Measurements from ENCODE around the gene TSPAN32. TPM values are rescaled to one million over a fixed set of nuclear protein-coding genes. Genes with fewer than 3 reads are reported as not detected.

TSPAN32 gene
- polyA plus RNA-seq, 4 donors, result 0.36 to 47.7 TPM; not detected in 2

GRCh38 chr11:2270322-2271076 lies 31.3 kb upstream of the TSPAN32 start, which contains the start of gene ASCL2:
TSS of gene ASCL2 (minus strand) at chr11:2270588. CDS start at chr11:2270332, 256 bp downstream.
- Histone ChIP-seq H3K4me3 (ENCODE audit: low read depth in 1 of 3, low read length in 3 of 3) (peak within 1 kb of the TSS in 2 of 3 donors; percentile 50 to 55), H3K27ac (ENCODE audit: low read depth in 1 of 3, low read length in 2 of 3) (peak within 1 kb of the TSS; percentile 6 to 75 (median 66)), H3K27me3 (ENCODE audit: control insufficient read depth in 3 of 3, insufficient read depth in 3 of 3, low read length in 3 of 3) (peaks cover 0 to 29% (median 5%) of the 10 kb centered on the region in 3 donors), H3K36me3 (ENCODE audit: control insufficient read depth in 3 of 3, insufficient read depth in 2 of 3, low read depth in 1 of 3, low read length in 3 of 3) (peaks cover 0 to 28% (median 0%) of the 10 kb centered on the region in 3 donors), H3K4me1 (ENCODE audit: control insufficient read depth in 3 of 3, insufficient read depth in 2 of 3, low read depth in 1 of 3, low read length in 2 of 3) (peaks cover 0 to 10% (median 3%) of the 10 kb centered on the region in 3 donors), H3K9me3 (ENCODE audit: control insufficient read depth in 2 of 2, insufficient read depth in 1 of 2, low read depth in 1 of 2, low read length in 1 of 2) (peaks cover 0 to 5% of the 10 kb centered on the region in 2 donors)
- DNase-seq (peak; percentile 20 to 71), FAIRE-seq (no peak)
- 2 to 4% (median 2%) methylated on average over 42 to 89 of the region's 89 CpGs for WGBS, 3 donors

GRCh38 chr11:2271077-2271326 lies 30.8 kb upstream of the TSPAN32 start:
- Histone ChIP-seq H3K4me1 (ENCODE audit: control insufficient read depth in 3 of 3, insufficient read depth in 2 of 3, low read depth in 1 of 3, low read length in 2 of 3) (peaks cover 0 to 10% (median 3%) of the 10 kb centered on the region in 3 donors), H3K27me3 (ENCODE audit: control insufficient read depth in 3 of 3, insufficient read depth in 3 of 3, low read length in 3 of 3) (peaks cover 0 to 29% (median 5%) of the 10 kb centered on the region in 3 donors), H3K36me3 (ENCODE audit: control insufficient read depth in 3 of 3, insufficient read depth in 2 of 3, low read depth in 1 of 3, low read length in 3 of 3) (peaks cover 0 to 25% (median 0%) of the 10 kb centered on the region in 3 donors), H3K4me3 (ENCODE audit: low read depth in 1 of 3, low read length in 3 of 3) (no peak overlapping the region), H3K27ac (ENCODE audit: low read depth in 1 of 3, low read length in 2 of 3) (no peak overlapping the region), H3K9me3 (ENCODE audit: control insufficient read depth in 2 of 2, insufficient read depth in 1 of 2, low read depth in 1 of 2, low read length in 1 of 2) (peaks cover 0 to 5% of the 10 kb centered on the region in 2 donors)
- DNase-seq, result peak; percentile 27 to 75
- 0 to 2% (median 1%) methylated on average over 28 of the region's 28 CpGs for WGBS, 3 donors
- no peak for FAIRE-seq

GRCh38 chr11:2271327-2272227 lies 30.2 kb upstream of the TSPAN32 start:
- H3K27ac ChIP-seq (ENCODE audit: low read depth in 1 of 3, low read length in 2 of 3), result no peak overlapping the region
- DNase-seq (no peak), FAIRE-seq (no peak)
- H3K4me3 ChIP-seq (ENCODE audit: low read depth in 1 of 3, low read length in 3 of 3), result no peak overlapping the region
- peaks cover 0 to 5% of the 10 kb centered on the region in 2 donors for H3K9me3 ChIP-seq (ENCODE audit: control insufficient read depth in 2 of 2, insufficient read depth in 1 of 2, low read depth in 1 of 2, low read length in 1 of 2)
- peaks cover 0 to 29% (median 5%) of the 10 kb centered on the region in 3 donors for H3K27me3 ChIP-seq (ENCODE audit: control insufficient read depth in 3 of 3, insufficient read depth in 3 of 3, low read length in 3 of 3)
- WGBS, 3 donors, result 31 to 41% (median 37%) methylated on average over 37 to 45 of the region's 45 CpGs
- H3K36me3 ChIP-seq (ENCODE audit: control insufficient read depth in 3 of 3, insufficient read depth in 2 of 3, low read depth in 1 of 3, low read length in 3 of 3), result peaks cover 0 to 20% (median 0%) of the 10 kb centered on the region in 3 donors
- H3K4me1 ChIP-seq (ENCODE audit: control insufficient read depth in 3 of 3, insufficient read depth in 2 of 3, low read depth in 1 of 3, low read length in 2 of 3), result peaks cover 0 to 10% (median 3%) of the 10 kb centered on the region in 3 donors

GRCh38 chr11:2272228-2272945 lies 29.4 kb upstream of the TSPAN32 start:
- Histone ChIP-seq H3K4me3 (ENCODE audit: low read depth in 1 of 3, low read length in 3 of 3) (no peak overlapping the region), H3K27me3 (ENCODE audit: control insufficient read depth in 3 of 3, insufficient read depth in 3 of 3, low read length in 3 of 3) (peaks cover 0 to 29% (median 5%) of the 10 kb centered on the region in 3 donors), H3K4me1 (ENCODE audit: control insufficient read depth in 3 of 3, insufficient read depth in 2 of 3, low read depth in 1 of 3, low read length in 2 of 3) (peaks cover 0 to 6% (median 3%) of the 10 kb centered on the region in 3 donors), H3K36me3 (ENCODE audit: control insufficient read depth in 3 of 3, insufficient read depth in 2 of 3, low read depth in 1 of 3, low read length in 3 of 3) (peaks cover 0 to 12% (median 0%) of the 10 kb centered on the region in 3 donors), H3K9me3 (ENCODE audit: control insufficient read depth in 2 of 2, insufficient read depth in 1 of 2, low read depth in 1 of 2, low read length in 1 of 2) (peaks cover 0 to 5% of the 10 kb centered on the region in 2 donors), H3K27ac (ENCODE audit: low read depth in 1 of 3, low read length in 2 of 3) (no peak overlapping the region)
- WGBS, 3 donors, result 85 to 90% (median 89%) methylated on average over 21 of the region's 21 CpGs
- DNase-seq, result no peak
- no peak for FAIRE-seq

- H3K9me3 ChIP-seq (ENCODE audit: control insufficient read depth in 2 of 2, insufficient read depth in 1 of 2, low read depth in 1 of 2, low read length in 1 of 2), result peaks cover 0 to 5% of the 10 kb centered on the region in 2 donors
- peaks cover 0 to 6% (median 3%) of the 10 kb centered on the region in 3 donors for H3K4me1 ChIP-seq (ENCODE audit: control insufficient read depth in 3 of 3, insufficient read depth in 2 of 3, low read depth in 1 of 3, low read length in 2 of 3)
- no peak for FAIRE-seq
- DNase-seq, result no peak
- 87 to 95% (median 93%) methylated on average over 7 of the region's 7 CpGs for WGBS, 3 donors
- no peak overlapping the region for H3K4me3 ChIP-seq (ENCODE audit: low read depth in 1 of 3, low read length in 3 of 3)
- H3K27me3 ChIP-seq (ENCODE audit: control insufficient read depth in 3 of 3, insufficient read depth in 3 of 3, low read length in 3 of 3), result peaks cover 0 to 29% (median 5%) of the 10 kb centered on the region in 3 donors
- peaks cover 0 to 6% (median 0%) of the 10 kb centered on the region in 3 donors for H3K36me3 ChIP-seq (ENCODE audit: control insufficient read depth in 3 of 3, insufficient read depth in 2 of 3, low read depth in 1 of 3, low read length in 3 of 3)
- H3K27ac ChIP-seq (ENCODE audit: low read depth in 1 of 3, low read length in 2 of 3), result no peak overlapping the region
These were observed 28.9 kb upstream of the TSPAN32 start for GRCh38 chr11:2272946-2273280.

GRCh38 chr11:2273311-2273710 lies 28.5 kb upstream of the TSPAN32 start:
- FAIRE-seq, result no peak
- WGBS, 3 donors, result 85 to 93% (median 90%) methylated on average over 15 of the region's 15 CpGs
- no peak for DNase-seq

GRCh38 chr11:2273771-2274170 lies 28.0 kb upstream of the TSPAN32 start:
- Histone ChIP-seq H3K27me3 (ENCODE audit: control insufficient read depth in 3 of 3, insufficient read depth in 3 of 3, low read length in 3 of 3) (peaks cover 0 to 29% (median 5%) of the 10 kb centered on the region in 3 donors), H3K27ac (ENCODE audit: low read depth in 1 of 3, low read length in 2 of 3) (no peak overlapping the region), H3K4me3 (ENCODE audit: low read depth in 1 of 3, low read length in 3 of 3) (no peak overlapping the region), H3K9me3 (ENCODE audit: control insufficient read depth in 2 of 2, insufficient read depth in 1 of 2, low read depth in 1 of 2, low read length in 1 of 2) (peaks cover 0 to 5% of the 10 kb centered on the region in 2 donors), H3K4me1 (ENCODE audit: control insufficient read depth in 3 of 3, insufficient read depth in 2 of 3, low read depth in 1 of 3, low read length in 2 of 3) (peaks cover 0 to 6% (median 0%) of the 10 kb centered on the region in 3 donors), H3K36me3 (ENCODE audit: control insufficient read depth in 3 of 3, insufficient read depth in 2 of 3, low read depth in 1 of 3, low read length in 3 of 3) (no peaks in the 10 kb centered on the region)
- DNase-seq (no peak), FAIRE-seq (no peak)
- 78 to 86% (median 83%) methylated on average over 12 of the region's 12 CpGs for WGBS, 3 donors

More at GRCh38 chr11:2273311-2273710, 28.5 kb upstream of the TSPAN32 start:
- Histone ChIP-seq H3K9me3 (ENCODE audit: control insufficient read depth in 2 of 2, insufficient read depth in 1 of 2, low read depth in 1 of 2, low read length in 1 of 2) (peaks cover 0 to 5% of the 10 kb centered on the region in 2 donors), H3K36me3 (ENCODE audit: control insufficient read depth in 3 of 3, insufficient read depth in 2 of 3, low read depth in 1 of 3, low read length in 3 of 3) (peaks cover 0 to 2% (median 0%) of the 10 kb centered on the region in 3 donors), H3K4me1 (ENCODE audit: control insufficient read depth in 3 of 3, insufficient read depth in 2 of 3, low read depth in 1 of 3, low read length in 2 of 3) (peaks cover 0 to 6% (median 1%) of the 10 kb centered on the region in 3 donors), H3K4me3 (ENCODE audit: low read depth in 1 of 3, low read length in 3 of 3) (no peak overlapping the region), H3K27ac (ENCODE audit: low read depth in 1 of 3, low read length in 2 of 3) (no peak overlapping the region), H3K27me3 (ENCODE audit: control insufficient read depth in 3 of 3, insufficient read depth in 3 of 3, low read length in 3 of 3) (peaks cover 0 to 29% (median 5%) of the 10 kb centered on the region in 3 donors)
